Esophagus squamous epithelium (tissue), 5 donors: ENCODE results near the gene TUBGCP3. TPM values are rescaled to one million over a fixed set of nuclear protein-coding genes. Genes with fewer than 3 reads are reported as not detected.

ENCODE experiments used
- DNase-seq: peaks from one replicate; lab custom pipeline; 2025; lab: John Stamatoyannopoulos, UW
- H3K27ac ChIP-seq, 4 donors: fragments of 200-600 bp; sonication (generic); one replicate each; pipeline ENCODE4 v1.5.1; 2016 to 2019; ENCODE audit warnings: mild to moderate bottlenecking in 1 of 4
- H3K27me3 ChIP-seq, 4 donors: fragments of 200-600 bp; sonication (generic); 1 replicate in 3 of 4; 2 replicates in 1 of 4; pipeline versions ENCODE4 v1.5.1 to v1.6.0; 2017 to 2021; ENCODE audit warnings: antibody characterized with exemption in 1 of 4
- H3K36me3 ChIP-seq, 3 donors: fragments of 200-600 bp; sonication (generic); one replicate each; pipeline ENCODE4 v1.5.1; 2016 to 2019
- H3K4me1 ChIP-seq, 3 donors: fragments of 200-600 bp; sonication (generic); one replicate each; pipeline ENCODE4 v1.5.1; 2017 to 2019
- H3K4me3 ChIP-seq, 4 donors: fragments of 200-600 bp; sonication (generic); 1 replicate in 3 of 4; 2 replicates in 1 of 4; pipeline ENCODE4 v1.5.1; 2016 to 2019; ENCODE audit warnings: mild to moderate bottlenecking in 2 of 4, moderate library complexity in 1 of 4
- H3K9me3 ChIP-seq, 3 donors: fragments of 200-600 bp; sonication (generic); one replicate each; pipeline ENCODE4 v1.5.1; 2016 to 2019
- CTCF ChIP-seq, 6 experiments: fragments of 450-650 bp in 4 of 6; fragments of 200-600 bp in 2 of 6; sonication (generic) in 2 of 6; IDR thresholded peaks; one replicate each; pipeline ENCODE4 v1.5.1; 2016 to 2019; ENCODE audit warnings: antibody characterized with exemption in 6 of 6, mild to moderate bottlenecking in 4 of 6, moderate library complexity in 4 of 6
- POLR2A ChIP-seq, 4 donors: fragments of 450-650 bp; IDR thresholded peaks; one replicate each; pipeline ENCODE4 v1.6.1; 2017; ENCODE audit warnings: antibody characterized with exemption in 4 of 4, mild to moderate bottlenecking in 4 of 4, moderate library complexity in 3 of 4
- WGBS, 2 donors: methylation state at CpG; one replicate each; pipeline ENCODE4 v1.1.5; 2018; 5-methylcytosine and 5-hydroxymethylcytosine counted together
- intact Hi-C: fragments of 100-400 bp; cut with DNase I; formaldehyde crosslinking; loops from one replicate; pipeline ENCODE4 v1.15.0; 2022
- total RNA-seq, 4 donors: library from RNA; depleted of rRNA; stranded (reverse); fragments of >200 nt; gene quantifications; one replicate each; pipeline ENCODE4 v1.1.0, GENCODE V29; 2016
- donor health status: DM: yes; HTN: yes; CAD: no.

TUBGCP3 gene
- total RNA-seq, 4 donors from 2014 or later, result 12.9 to 29.4 (median 18.9) TPM

GRCh38 chr13:112562786-112563383 is 25.1 kb downstream of the TUBGCP3 start:
- H3K36me3 ChIP-seq, result peaks cover 0 to 82% (median 9%) of the 10 kb centered on the region in 3 donors
- TF ChIP-seq POLR2A (IDR thresholded peaks at IDR 0.05), result no peak
- TF ChIP-seq CTCF (IDR thresholded peaks at IDR 0.05), result no peak
- no peak for DNase-seq
- no peak overlapping the region for H3K4me3 ChIP-seq
- H3K27ac ChIP-seq, result no peak overlapping the region
- intact Hi-C loops, result no loop called here
- 91 to 93% methylated on average over 18 of the region's 18 CpGs for WGBS, 2 donors
- H3K9me3 ChIP-seq, result no peaks in the 10 kb centered on the region
- no peaks in the 10 kb centered on the region for H3K27me3 ChIP-seq
- no peaks in the 10 kb centered on the region for H3K4me1 ChIP-seq

- H3K4me1 ChIP-seq, result no peaks in the 10 kb centered on the region
- peaks cover 0 to 82% (median 9%) of the 10 kb centered on the region in 3 donors for H3K36me3 ChIP-seq
- intact Hi-C loops, result no loop called here
- no peaks in the 10 kb centered on the region for H3K27me3 ChIP-seq
- 100% methylated on average over 1 of the region's 3 CpGs; no CpG with 5 or more reads in 1 of the 2 donors for WGBS, 2 donors
- no peak for DNase-seq
- H3K27ac ChIP-seq, result no peak overlapping the region
- no peaks in the 10 kb centered on the region for H3K9me3 ChIP-seq
- no peak overlapping the region for H3K4me3 ChIP-seq
- TF ChIP-seq POLR2A (IDR thresholded peaks at IDR 0.05) (no peak), CTCF (IDR thresholded peaks at IDR 0.05) (no peak)
These were observed 25.7 kb downstream of the TUBGCP3 start for GRCh38 chr13:112562254-112562653.

GRCh38 chr13:112561478-112561877 is 26.5 kb downstream of the TUBGCP3 start:
- H3K9me3 ChIP-seq, result no peaks in the 10 kb centered on the region
- H3K36me3 ChIP-seq, result peaks cover 0 to 83% (median 9%) of the 10 kb centered on the region in 3 donors
- H3K27me3 ChIP-seq, result no peaks in the 10 kb centered on the region
- WGBS, 2 donors, result 60 to 64% methylated on average over 8 to 10 of the region's 10 CpGs
- intact Hi-C loops, result no loop called here
- no peak for TF ChIP-seq POLR2A (IDR thresholded peaks at IDR 0.05)
- TF ChIP-seq CTCF (IDR thresholded peaks at IDR 0.05), result no peak
- H3K4me3 ChIP-seq, result no peak overlapping the region
- DNase-seq, result no peak
- H3K4me1 ChIP-seq, result no peaks in the 10 kb centered on the region
- no peak overlapping the region for H3K27ac ChIP-seq

GRCh38 chr13:112558696-112559418 is 29.1 kb downstream of the TUBGCP3 start:
- no peak overlapping the region for H3K27ac ChIP-seq
- no peaks in the 10 kb centered on the region for H3K27me3 ChIP-seq
- no peak overlapping the region for H3K4me3 ChIP-seq
- no peaks in the 10 kb centered on the region for H3K4me1 ChIP-seq
- H3K9me3 ChIP-seq, result no peaks in the 10 kb centered on the region
- no peak for DNase-seq
- no peak for TF ChIP-seq POLR2A (IDR thresholded peaks at IDR 0.05)
- no peak for TF ChIP-seq CTCF (IDR thresholded peaks at IDR 0.05)
- H3K36me3 ChIP-seq, result peaks cover 4 to 83% (median 27%) of the 10 kb centered on the region in 3 donors
- 74 to 75% methylated on average over 10 of the region's 10 CpGs for WGBS, 2 donors
- intact Hi-C loops, result no loop called here

GRCh38 chr13:112556600-112556999 is 31.4 kb downstream of the TUBGCP3 start:
- WGBS, 2 donors, result 88 to 93% methylated on average over 5 of the region's 5 CpGs
- Histone ChIP-seq H3K4me1 (no peaks in the 10 kb centered on the region), H3K27ac (no peak overlapping the region), H3K27me3 (no peaks in the 10 kb centered on the region), H3K4me3 (no peak overlapping the region), H3K9me3 (no peaks in the 10 kb centered on the region), H3K36me3 (peaks cover 14 to 86% (median 31%) of the 10 kb centered on the region in 3 donors)
- no peak for DNase-seq
- no peak for TF ChIP-seq CTCF (IDR thresholded peaks at IDR 0.05)
- intact Hi-C loops, result no loop called here
